Smooth muscle cell (in vitro differentiated cells): Measurements from ENCODE around the gene IL2RA. TPM values are rescaled to one million over a fixed set of nuclear protein-coding genes. Genes with fewer than 3 reads are reported as not detected.
"Not testable (repeated sequence)": the region's sequence is repeated elsewhere in the genome, so short reads cannot be mapped to it uniquely, and the experiment has no call there.

Experiments used
- DNase-seq: peaks from one replicate; lab custom pipeline; 2025; ENCODE audit not compliant: unreplicated experiment; lab: John Stamatoyannopoulos, UW
- H2AFZ ChIP-seq: fragments of 200-600 bp; sonication (generic); 2 replicates; pipeline ENCODE4 v1.6.0; 2016; ENCODE audit warnings: antibody characterized with exemption, low read depth, mild to moderate bottlenecking
- H3F3A ChIP-seq: fragments of 200-600 bp; sonication (generic); 2 replicates; pipeline ENCODE4 v1.6.0; 2017; ENCODE audit warnings: antibody characterized with exemption, low read depth
- H3K27ac ChIP-seq: fragments of 200-600 bp; sonication (generic); 2 replicates; pipeline ENCODE4 v1.5.1; 2016; ENCODE audit warnings: low read depth, mild to moderate bottlenecking
- H3K27me3 ChIP-seq: fragments of 200-600 bp; sonication (generic); 2 replicates; pipeline ENCODE4 v1.6.1; 2016; ENCODE audit warnings: low read depth, mild to moderate bottlenecking
- H3K36me3 ChIP-seq: fragments of 200-600 bp; sonication (generic); 2 replicates; pipeline ENCODE4 v1.5.1; 2016; ENCODE audit warnings: low read depth
- H3K4me1 ChIP-seq: fragments of 200-600 bp; sonication (generic); 2 replicates; pipeline ENCODE4 v1.5.1; 2016; ENCODE audit warnings: low read depth
- H3K4me2 ChIP-seq: fragments of 200-600 bp; sonication (generic); 2 replicates; pipeline ENCODE4 v1.6.0; 2016; ENCODE audit warnings: mild to moderate bottlenecking
- H3K4me3 ChIP-seq: fragments of 200-600 bp; sonication (generic); 2 replicates; pipeline ENCODE4 v1.5.1; 2016; ENCODE audit warnings: mild to moderate bottlenecking
- H3K79me2 ChIP-seq: fragments of 200-600 bp; sonication (generic); 2 replicates; pipeline ENCODE4 v1.6.0; 2016; ENCODE audit warnings: low read depth, mild to moderate bottlenecking
- H3K9ac ChIP-seq: fragments of 200-600 bp; sonication (generic); 2 replicates; pipeline ENCODE4 v1.6.0; 2016; ENCODE audit warnings: low read depth
- H3K9me3 ChIP-seq: fragments of 200-600 bp; sonication (generic); replicated peaks from 2 replicates; pipeline ENCODE4 v1.5.1; 2016; ENCODE audit warnings: low read depth
- H4K20me1 ChIP-seq: fragments of 200-600 bp; sonication (generic); 2 replicates; pipeline ENCODE4 v1.6.0; 2016; ENCODE audit warnings: low read depth
- CTCF ChIP-seq: fragments of 200-600 bp; sonication (generic); IDR thresholded peaks from 2 replicates; pipeline ENCODE4 v1.5.1; 2017; ENCODE audit warnings: borderline replicate concordance, mild to moderate bottlenecking, antibody characterized with exemption; ENCODE audit not compliant: insufficient read depth, poor library complexity, severe bottlenecking
- WGBS: methylation state at CpG from one replicate; pipeline ENCODE4 v1.1.7; 2016; ENCODE audit warnings: low lambda C conversion rate; 5-methylcytosine and 5-hydroxymethylcytosine counted together
- polyA plus RNA-seq: library from polyadenylated mRNA; unstranded; fragments of >200 nt; fragmentation: Nextera tagmentation; extraction: Ambion mirVana; gene quantifications from 2 replicates; pipeline ENCODE4 v1.2.1, GENCODE V29; 2016
- total RNA-seq: library from RNA; depleted of rRNA; stranded (reverse); fragments of >200 nt; gene quantifications from 2 replicates; pipeline ENCODE4 v1.2.3, GENCODE V29; 2014

The IL2RA gene
- total and polyA plus RNA-seq, 2 experiments from 2014 or later, result not detected

GRCh38 chr10:6044751-6045313, 17.3 kb downstream of the IL2RA start:
- Histone ChIP-seq H3K4me2 (no peak overlapping the region), H2AFZ (no peak overlapping the region), H3F3A (no peaks in the 10 kb centered on the region), H3K9me3 (no peaks in the 10 kb centered on the region), H3K27ac (no peak overlapping the region), H4K20me1 (no peaks in the 10 kb centered on the region), H3K4me1 (no peaks in the 10 kb centered on the region), H3K79me2 (no peaks in the 10 kb centered on the region), H3K4me3 (no peak overlapping the region), H3K27me3 (peaks cover 24% of the 10 kb centered on the region), H3K36me3 (no peaks in the 10 kb centered on the region), H3K9ac (no peak overlapping the region)
- no peak for TF ChIP-seq CTCF
- WGBS, result 87% methylated on average over 4 of the region's 4 CpGs
- no peak for DNase-seq

DNA sequence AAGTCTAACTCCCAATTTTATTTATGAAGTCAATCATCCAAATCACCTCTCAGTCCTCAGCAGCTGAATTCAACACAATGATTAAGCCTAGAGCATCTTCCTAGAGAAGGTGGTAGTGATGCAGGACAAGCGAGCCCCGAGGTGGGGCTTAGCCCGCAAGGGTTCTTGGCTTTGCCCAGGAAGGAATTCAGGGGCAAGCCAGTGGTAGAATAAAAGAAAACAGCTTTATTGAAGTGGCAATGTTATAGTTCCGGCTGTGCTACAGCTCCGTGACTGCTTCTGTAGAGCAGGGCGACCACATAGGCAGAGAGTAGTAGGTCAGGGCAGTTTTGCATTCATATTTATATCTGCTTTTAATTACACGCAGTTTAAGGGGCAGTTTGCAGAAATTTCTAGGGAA, 18.1 kb downstream of the IL2RA start:
- H3K27me3 ChIP-seq, result peaks cover 19% of the 10 kb centered on the region
- H3K4me2 ChIP-seq, result no peak overlapping the region
- 82% methylated on average over 7 of the region's 7 CpGs for WGBS
- no peak for DNase-seq
- H3K27ac ChIP-seq, result no peak overlapping the region
- no peaks in the 10 kb centered on the region for H4K20me1 ChIP-seq
- no peak overlapping the region for H3K4me3 ChIP-seq
- no peaks in the 10 kb centered on the region for H3F3A ChIP-seq
- H3K9ac ChIP-seq, result no peak overlapping the region
- H3K36me3 ChIP-seq, result no peaks in the 10 kb centered on the region
- no peaks in the 10 kb centered on the region for H3K4me1 ChIP-seq
- no peaks in the 10 kb centered on the region for H3K79me2 ChIP-seq
- H3K9me3 ChIP-seq, result no peaks in the 10 kb centered on the region
- H2AFZ ChIP-seq, result no peak overlapping the region
- no peak for TF ChIP-seq CTCF

GRCh38 chr10:6043377-6043776, 18.8 kb downstream of the IL2RA start:
- not testable (repeated sequence) for H3K4me1 ChIP-seq, H2AFZ ChIP-seq, H3K9ac ChIP-seq, H4K20me1 ChIP-seq, H3K9me3 ChIP-seq, H3K27ac ChIP-seq, H3K36me3 ChIP-seq, H3F3A ChIP-seq, DNase-seq, H3K79me2 ChIP-seq, H3K4me2 ChIP-seq, H3K4me3 ChIP-seq
- H3K27me3 ChIP-seq, result peaks cover 12% of the 10 kb centered on the region
- WGBS, result 87% methylated on average over 6 of the region's 6 CpGs

- Histone ChIP-seq H3F3A (no peaks in the 10 kb centered on the region), H3K4me2 (no peak overlapping the region), H3K27ac (no peak overlapping the region), H3K79me2 (no peaks in the 10 kb centered on the region), H2AFZ (no peak overlapping the region), H4K20me1 (no peaks in the 10 kb centered on the region), H3K27me3 (peaks cover 12% of the 10 kb centered on the region), H3K4me1 (no peaks in the 10 kb centered on the region), H3K9me3 (no peaks in the 10 kb centered on the region), H3K9ac (no peak overlapping the region), H3K4me3 (no peak overlapping the region), H3K36me3 (no peaks in the 10 kb centered on the region)
- no peak for DNase-seq
- no peak for TF ChIP-seq CTCF
- WGBS, result 88% methylated on average over 5 of the region's 5 CpGs
These were observed 22.0 kb downstream of the IL2RA start for GRCh38 chr10:6040205-6040604.
